ENCODE results near the gene GLP2R. TPM values are rescaled to one million over a fixed set of nuclear protein-coding genes. Genes with fewer than 3 reads are reported as not detected.

Gene GLP2R
- total and polyA plus RNA-seq, 2 of the 8 experiments (the other 6 are each of a cell fraction or from before 2014, with no cell fraction given) = not detected

- H3K14ac ChIP-seq (ENCODE audit: insufficient read length) = no peak overlapping the region
- no peaks in the 10 kb centered on the region for H3K79me1 ChIP-seq (ENCODE audit: low read depth, low read length)
- no peak overlapping the region for H2AK5ac ChIP-seq (ENCODE audit: low read depth, low read length)
- peaks cover 0 to 2% of the 10 kb centered on the region in 2 experiments for H4K20me1 ChIP-seq (replicated peaks in 1 of 2; ENCODE audit: control insufficient read depth in 1 of 2, insufficient read depth in 2 of 2, low read length in 2 of 2)
- no peak overlapping the region; the same call in 1 of the 2 replicates for H4K8ac ChIP-seq (ENCODE audit: extremely low read depth, insufficient read depth, low read length)
- H4K91ac ChIP-seq (replicated peaks; ENCODE audit: insufficient read length, low read length) = no peak overlapping the region
- CTCF ChIA-PET (ENCODE audit: partially characterized antibody) = interaction anchor here (0.5 to 1.1 kb wide), 4 partner anchors 27 to 1309 kb away, joined by 3 to 5 read pairs (median 4); partner anchors contain the start of gene RCVRN
- H3K9ac ChIP-seq (replicated peaks in 1 of 4; ENCODE audit: extremely low read depth in 1 of 4, low read depth in 3 of 4, low read length in 3 of 4) = no peak overlapping the region
- H2BK15ac ChIP-seq (ENCODE audit: low read length) = no peak overlapping the region
- H2BK120ac ChIP-seq (replicated peaks; ENCODE audit: low read depth, low read length) = no peak overlapping the region
- no peak overlapping the region for H2AFZ ChIP-seq (ENCODE audit: low read length)
- H3K4me3 ChIP-seq (ENCODE audit: extremely low read depth in 1 of 4, insufficient read depth in 2 of 4, low read depth in 3 of 4, low read length in 4 of 4) = no peak overlapping the region
- H2BK12ac ChIP-seq (ENCODE audit: low read depth, low read length) = no peak overlapping the region
- H3K9me3 ChIP-seq (ENCODE audit: insufficient read depth in 2 of 2, low read depth in 1 of 2, low read length in 1 of 2) = 0 out of 4 replicates have a peak, but pooled peaks cover 0 to 2% of the 10 kb centered on the region in 2 experiments
- no peak overlapping the region for H4K5ac ChIP-seq (ENCODE audit: insufficient read length, low read depth, low read length)
- no peak overlapping the region for H3K4me2 ChIP-seq (ENCODE audit: insufficient read depth in 1 of 2, low read depth in 2 of 2, low read length in 2 of 2)
- H2BK5ac ChIP-seq (ENCODE audit: low read depth, low read length) = no peak overlapping the region
- POLR2A ChIA-PET (ENCODE audit: partially characterized antibody) = no interaction called here
- H3K4ac ChIP-seq (replicated peaks; ENCODE audit: insufficient read length, low read depth, low read length) = no peak overlapping the region
- H3K56ac ChIP-seq (replicated peaks; ENCODE audit: insufficient read length, low read depth, low read length) = no peak overlapping the region
- H3K79me2 ChIP-seq (ENCODE audit: control insufficient read depth in 1 of 2, insufficient read depth in 2 of 2, low read length in 2 of 2) = no peaks in the 10 kb centered on the region
- H2BK20ac ChIP-seq (ENCODE audit: low read length) = no peak overlapping the region
- H3K23me2 ChIP-seq (ENCODE audit: low read depth, low read length) = peaks cover 2% of the 10 kb centered on the region; the same call in 1 of the 2 replicates
- H3K18ac ChIP-seq (ENCODE audit: extremely low read depth, low read length) = no peak overlapping the region
- H3K27me3 ChIP-seq (replicated peaks in 1 of 4; ENCODE audit: control insufficient read depth in 3 of 4, extremely low read depth in 1 of 4, insufficient read depth in 3 of 4, low read length in 3 of 4) = no peaks in the 10 kb centered on the region
- no peaks in the 10 kb centered on the region for H3K36me3 ChIP-seq (ENCODE audit: control insufficient read depth in 2 of 4, insufficient read depth in 4 of 4, low read length in 3 of 4)
- FAIRE-seq (no peak), DNase-seq (ENCODE audit: low read depth in 1 of 2, low spot score in 2 of 2) (no peak)
- WGBS, 2 experiments (ENCODE audit: extremely low coverage in 1 of 2, insufficient coverage in 1 of 2, insufficient read length in 1 of 2, insufficient replicate concordance in 2 of 2, low coverage in 1 of 2, low lambda C conversion rate in 2 of 2, missing lambda C conversion rate in 1 of 2) = 90% methylated on average over 11 of the region's 11 CpGs; no CpG with 5 or more reads in 1 of the 2 experiments
- H3K23ac ChIP-seq (ENCODE audit: insufficient read length) = no peak overlapping the region
- no peaks in the 10 kb centered on the region for H3K4me1 ChIP-seq (replicated peaks in 1 of 4; ENCODE audit: control insufficient read depth in 3 of 4, insufficient read depth in 4 of 4, low read length in 3 of 4)
- H3K27ac ChIP-seq (ENCODE audit: low read depth, low read length) = no peak overlapping the region
- TF ChIP-seq FOSL1 (IDR thresholded peaks at IDR 0.05; ENCODE audit: insufficient read depth, low read depth, low read length) (no peak), TBP (IDR thresholded peaks at IDR 0.05; ENCODE audit: low read depth, low read length) (no peak), SRF (IDR thresholded peaks at IDR 0.05; ENCODE audit: low read depth, low read length) (no peak), KDM1A (IDR thresholded peaks at IDR 0.05; ENCODE audit: borderline replicate concordance, low read length) (no peak), HDAC2 (IDR thresholded peaks at IDR 0.05; ENCODE audit: borderline replicate concordance in 1 of 2, low read depth in 2 of 2, low read length in 2 of 2) (no peak), KDM4A (IDR thresholded peaks at IDR 0.05; ENCODE audit: low read depth, low read length, severe bottlenecking) (no peak), RNF2 (IDR thresholded peaks at IDR 0.05; ENCODE audit: borderline replicate concordance, low read depth, low read length, missing control alignments, poor library complexity, severe bottlenecking) (no peak), CBX5 (IDR thresholded peaks at IDR 0.05; ENCODE audit: low read depth, low read length) (no peak), SIN3A (conservative IDR thresholded peaks at IDR 0.05 in 1 of 2, IDR thresholded peaks at IDR 0.05 in 1 of 2; ENCODE audit: low read depth in 1 of 2, low read length in 2 of 2) (no peak), CEBPB (IDR thresholded peaks at IDR 0.05; ENCODE audit: low read depth, low read length) (no peak), TCF12 (IDR thresholded peaks at IDR 0.05; ENCODE audit: low read depth, low read length) (no peak), ASH2L (IDR thresholded peaks at IDR 0.05; ENCODE audit: low read length) (no peak), SP2 (IDR thresholded peaks at IDR 0.05; ENCODE audit: low read length) (no peak), SAP30 (IDR thresholded peaks at IDR 0.05; ENCODE audit: insufficient read depth, insufficient replicate concordance, low read length) (no peak)
Observed at GRCh38 chr17:9811537-9811936, 14.2 kb upstream of the GLP2R start.

All from H1 (cell line).